GM18498 (cell line): ENCODE data around the gene LCE3B.

ENCODE experiments used
- ATAC-seq: cut with Tn5 transposase; IDR thresholded peaks from one replicate; pipeline ENCODE4 v1.9.1; 2021; ENCODE audit warnings: mild to moderate bottlenecking, moderate library complexity; ENCODE audit not compliant: unreplicated experiment

The LCE3B gene

DNA sequence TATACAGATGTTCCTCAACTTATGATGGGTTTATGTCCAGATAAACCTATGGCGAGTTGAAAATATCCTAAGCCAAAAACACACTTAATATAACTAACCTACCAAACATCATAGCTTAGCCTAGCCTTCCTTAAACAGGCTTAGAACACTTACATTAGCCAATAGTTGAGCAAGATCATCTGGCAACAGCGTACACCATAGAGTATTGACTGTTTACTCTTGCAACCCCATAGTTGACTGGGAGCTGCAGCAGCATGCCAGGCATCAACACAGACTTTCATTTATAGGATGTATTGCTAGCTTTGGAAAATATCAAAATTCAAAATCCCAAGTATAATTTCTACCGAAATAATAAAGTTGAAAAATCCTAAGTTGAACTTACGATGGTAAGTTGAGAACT lies 44.1 kb downstream of the LCE3B start:
- ATAC-seq, result no peak

DNA sequence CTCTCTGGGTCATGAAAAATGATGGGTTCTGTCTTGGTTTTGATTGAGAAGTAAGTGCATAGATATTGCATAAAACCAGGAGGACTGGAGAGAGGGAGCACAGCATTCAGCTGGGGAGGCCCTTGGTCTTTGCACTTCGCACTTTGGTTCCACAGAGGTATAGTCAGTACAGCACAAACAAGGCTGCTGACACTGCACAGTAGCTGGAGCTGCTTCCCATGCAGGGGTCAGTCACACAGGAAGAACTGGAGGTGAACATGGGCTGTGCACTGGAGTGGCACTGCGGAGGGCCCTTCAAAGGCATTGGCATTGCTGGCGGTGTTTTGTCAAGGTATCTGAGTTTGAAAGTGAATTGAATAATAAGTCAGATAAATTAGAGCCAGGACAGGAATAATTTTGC lies 45.0 kb downstream of the LCE3B start:
- no peak for ATAC-seq

DNA sequence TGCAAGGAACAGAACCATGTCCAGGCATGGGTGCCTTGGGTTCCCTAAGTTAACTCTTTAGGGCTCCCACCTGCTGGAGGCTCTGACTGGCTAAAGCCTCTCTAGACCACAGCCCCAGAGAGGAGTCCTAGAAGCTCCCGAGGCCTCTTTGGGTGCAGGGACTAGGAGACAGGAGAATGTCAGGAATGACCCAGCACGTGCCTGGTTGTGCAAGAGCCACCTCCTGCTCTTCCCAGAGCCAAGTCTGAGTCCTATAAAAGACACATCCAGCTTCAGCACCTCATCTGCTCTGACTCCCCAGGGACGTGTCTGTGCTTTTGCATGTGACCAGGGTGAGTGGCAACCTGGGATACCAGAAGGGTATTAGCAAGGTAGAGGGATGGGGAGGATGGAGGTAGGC lies 49.5 kb downstream of the LCE3B start, which contains the start of gene LCE2D:
LCE2D (plus strand) TSS at position 283 of the 400 bp plus-strand sequence. CDS start 726 bp downstream, outside the sequence.
- no peak for ATAC-seq
